Gastroesophageal sphincter (tissue), 4 donors: ENCODE results near the gene RECQL5. TPM values are rescaled to one million over a fixed set of nuclear protein-coding genes. Genes with fewer than 3 reads are reported as not detected.

Experiments
- ATAC-seq: fragments of 150-250 bp; one replicate; pipeline ENCODE4 v1.9.1; 2016; ENCODE audit warnings: mild to moderate bottlenecking, moderate library complexity
- H3K27ac ChIP-seq, 4 donors: fragments of 200-600 bp; sonication (generic) in 3 of 4; 1 replicate in 3 of 4; 2 replicates in 1 of 4; pipeline ENCODE4 v1.5.1; 2016 to 2019
- H3K27me3 ChIP-seq: fragments of 200-600 bp; sonication (generic); one replicate; pipeline ENCODE4 v1.5.1; 2019
- H3K36me3 ChIP-seq, 2 donors: fragments of 200-600 bp; sonication (generic); one replicate each; pipeline ENCODE4 v1.5.1; 2019; ENCODE audit warnings: control low read depth in 1 of 2
- H3K4me1 ChIP-seq, 3 donors: fragments of 200-600 bp; sonication (generic); 1 replicate in 2 of 3; 2 replicates in 1 of 3; pipeline ENCODE4 v1.5.1; 2016 to 2019; ENCODE audit warnings: control low read depth in 2 of 3
- H3K4me3 ChIP-seq, 2 donors: fragments of 200-600 bp; sonication (generic); one replicate each; pipeline ENCODE4 v1.5.1; 2019; ENCODE audit warnings: mild to moderate bottlenecking in 1 of 2, moderate library complexity in 1 of 2
- H3K9me3 ChIP-seq, 3 donors: fragments of 200-600 bp; sonication (generic); one replicate each; pipeline ENCODE4 v1.5.1; 2017 to 2019; ENCODE audit warnings: control low read depth in 2 of 3
- EP300 ChIP-seq: sonication (generic); formaldehyde crosslinking; IDR thresholded peaks from one replicate; pipeline ENCODE4 v1.6.1; 2017; ENCODE audit warnings: antibody characterized with exemption, mild to moderate bottlenecking
- POLR2A ChIP-seq, 2 donors: fragments of 450-650 bp; IDR thresholded peaks; one replicate each; pipeline ENCODE4 v1.6.1; 2017; ENCODE audit warnings: antibody characterized with exemption in 2 of 2, mild to moderate bottlenecking in 2 of 2, moderate library complexity in 1 of 2
- POLR2AphosphoS5 ChIP-seq: sonication (generic); formaldehyde crosslinking; IDR thresholded peaks from one replicate; pipeline ENCODE4 v1.6.1; 2017; ENCODE audit warnings: antibody characterized with exemption
- WGBS, 2 donors: methylation state at CpG; one replicate each; pipeline ENCODE4 v1.1.5; 2018; ENCODE audit warnings: low coverage in 1 of 2; 5-methylcytosine and 5-hydroxymethylcytosine counted together
- total RNA-seq, 4 donors: library from RNA; depleted of rRNA; stranded (reverse); fragments of >200 nt; gene quantifications; one replicate each; pipeline ENCODE4 v1.1.0, GENCODE V29; 2016
- TF ChIP-seq, protein P1 (sequence below), 4 experiments: fragments of 200-600 bp in 2 of 4; fragments of 450-650 bp in 2 of 4; sonication (generic) in 1 of 4; IDR thresholded peaks; one replicate each; pipeline ENCODE4 v1.5.1; 2017 to 2019; ENCODE audit warnings: antibody characterized with exemption in 4 of 4, mild to moderate bottlenecking in 2 of 4, moderate library complexity in 2 of 4

Gene RECQL5
- total RNA-seq, 4 donors from 2014 or later: 6.4 to 15.1 (median 13.6) TPM

DNA sequence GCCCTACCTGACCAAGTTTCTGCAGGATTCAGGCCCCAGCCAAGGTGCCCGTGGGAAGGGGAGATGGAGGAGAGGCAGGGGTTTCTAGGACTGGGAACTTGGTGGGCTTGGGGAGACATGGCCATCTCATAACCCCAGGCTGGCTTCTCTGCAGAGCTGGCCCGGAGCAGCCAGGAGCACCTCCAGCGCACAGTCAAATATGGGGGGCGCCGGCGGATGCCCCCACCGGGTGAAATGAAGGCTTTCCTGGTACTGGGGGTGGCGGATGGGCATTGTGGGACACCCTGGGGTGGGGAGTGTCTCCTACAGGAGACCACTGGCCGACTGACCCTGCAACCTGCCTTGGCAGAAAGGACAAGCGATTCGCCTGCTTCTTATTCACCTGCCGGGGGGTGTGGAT is 42.9 kb downstream of the RECQL5 start:
- Histone ChIP-seq H3K9me3 (no peaks in the 10 kb centered on the region), H3K27me3 (no peaks in the 10 kb centered on the region), H3K4me3 (no peak overlapping the region), H3K36me3 (peaks cover 0 to 88% of the 10 kb centered on the region in 2 donors), H3K27ac (no peak overlapping the region), H3K4me1 (no peaks in the 10 kb centered on the region)
- no peak for ATAC-seq
- WGBS, 2 donors: 83% methylated on average over 2 of the region's 12 CpGs; no CpG with 5 or more reads in 1 of the 2 donors
- TF ChIP-seq POLR2A (IDR thresholded peaks at IDR 0.05) (no peak), POLR2AphosphoS5 (no peak), EP300 (no peak)
- TF ChIP-seq, protein P1, sequence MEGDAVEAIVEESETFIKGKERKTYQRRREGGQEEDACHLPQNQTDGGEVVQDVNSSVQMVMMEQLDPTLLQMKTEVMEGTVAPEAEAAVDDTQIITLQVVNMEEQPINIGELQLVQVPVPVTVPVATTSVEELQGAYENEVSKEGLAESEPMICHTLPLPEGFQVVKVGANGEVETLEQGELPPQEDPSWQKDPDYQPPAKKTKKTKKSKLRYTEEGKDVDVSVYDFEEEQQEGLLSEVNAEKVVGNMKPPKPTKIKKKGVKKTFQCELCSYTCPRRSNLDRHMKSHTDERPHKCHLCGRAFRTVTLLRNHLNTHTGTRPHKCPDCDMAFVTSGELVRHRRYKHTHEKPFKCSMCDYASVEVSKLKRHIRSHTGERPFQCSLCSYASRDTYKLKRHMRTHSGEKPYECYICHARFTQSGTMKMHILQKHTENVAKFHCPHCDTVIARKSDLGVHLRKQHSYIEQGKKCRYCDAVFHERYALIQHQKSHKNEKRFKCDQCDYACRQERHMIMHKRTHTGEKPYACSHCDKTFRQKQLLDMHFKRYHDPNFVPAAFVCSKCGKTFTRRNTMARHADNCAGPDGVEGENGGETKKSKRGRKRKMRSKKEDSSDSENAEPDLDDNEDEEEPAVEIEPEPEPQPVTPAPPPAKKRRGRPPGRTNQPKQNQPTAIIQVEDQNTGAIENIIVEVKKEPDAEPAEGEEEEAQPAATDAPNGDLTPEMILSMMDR (IDR thresholded peaks at IDR 0.05): no peak

DNA sequence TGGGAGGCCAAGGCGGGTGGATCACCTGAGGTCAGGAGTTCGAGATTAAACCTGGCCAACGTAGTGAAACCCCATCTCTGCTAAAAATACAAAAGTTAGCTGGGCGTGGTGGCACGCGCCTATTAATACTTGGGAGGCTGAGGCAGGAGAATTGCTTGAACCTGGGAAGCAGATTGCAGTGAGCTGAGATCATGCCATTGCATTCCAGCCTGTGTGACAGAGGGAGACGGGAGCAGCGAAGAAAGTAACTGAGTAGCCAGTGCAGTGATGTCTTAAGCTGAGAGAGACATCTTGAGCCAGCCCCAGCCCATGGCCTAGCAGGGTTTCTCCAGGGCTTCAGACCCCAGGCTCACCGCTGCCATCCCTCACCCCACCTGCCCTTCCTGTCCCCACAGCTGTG is 43.6 kb downstream of the RECQL5 start:
- Histone ChIP-seq H3K27ac (no peak overlapping the region), H3K27me3 (no peaks in the 10 kb centered on the region), H3K4me3 (no peak overlapping the region), H3K36me3 (peaks cover 0 to 94% of the 10 kb centered on the region in 2 donors), H3K9me3 (no peaks in the 10 kb centered on the region), H3K4me1 (no peaks in the 10 kb centered on the region)
- no peak for ATAC-seq
- 70 to 83% methylated on average over 3 of the region's 9 CpGs for WGBS, 2 donors
- TF ChIP-seq, protein P1 (IDR thresholded peaks at IDR 0.05): no peak
- TF ChIP-seq POLR2AphosphoS5 (no peak), POLR2A (IDR thresholded peaks at IDR 0.05) (no peak), EP300 (no peak)

DNA sequence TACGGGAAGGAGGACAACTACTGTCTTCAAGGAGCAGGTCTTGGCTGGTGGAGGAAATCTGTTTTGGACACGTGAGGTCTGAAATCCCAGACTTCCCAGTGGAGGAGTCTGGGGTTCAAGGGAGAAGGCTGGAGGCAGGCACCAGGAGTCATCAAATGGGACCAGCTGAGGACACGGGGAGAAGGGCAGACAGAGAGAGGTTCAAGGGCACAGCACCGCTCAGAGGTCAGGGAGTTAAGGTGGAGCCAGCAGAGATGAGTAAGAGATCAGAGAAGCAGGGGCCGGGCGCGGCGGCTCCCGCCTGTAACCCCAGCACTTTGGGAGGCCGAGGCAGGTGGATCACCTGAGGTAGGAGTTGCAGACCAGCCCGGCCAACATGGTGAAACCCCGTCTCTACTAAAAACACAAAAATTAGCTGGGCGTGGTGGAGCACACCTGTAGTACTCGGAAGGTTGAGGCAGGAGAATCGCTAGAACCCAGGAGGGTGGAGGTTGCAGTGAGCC is 44.1 kb downstream of the RECQL5 start:
- no peak for ATAC-seq
- no peaks in the 10 kb centered on the region for H3K27me3 ChIP-seq
- no peak for TF ChIP-seq POLR2AphosphoS5
- TF ChIP-seq EP300: no peak
- no peak for TF ChIP-seq POLR2A (IDR thresholded peaks at IDR 0.05)
- TF ChIP-seq, protein P1 (IDR thresholded peaks at IDR 0.05): no peak
- no peaks in the 10 kb centered on the region for H3K4me1 ChIP-seq
- H3K27ac ChIP-seq: no peak overlapping the region
- no peak overlapping the region for H3K4me3 ChIP-seq
- no peaks in the 10 kb centered on the region for H3K9me3 ChIP-seq
- 81 to 97% methylated on average over 6 of the region's 15 CpGs for WGBS, 2 donors
- peaks cover 0 to 95% of the 10 kb centered on the region in 2 donors for H3K36me3 ChIP-seq

DNA sequence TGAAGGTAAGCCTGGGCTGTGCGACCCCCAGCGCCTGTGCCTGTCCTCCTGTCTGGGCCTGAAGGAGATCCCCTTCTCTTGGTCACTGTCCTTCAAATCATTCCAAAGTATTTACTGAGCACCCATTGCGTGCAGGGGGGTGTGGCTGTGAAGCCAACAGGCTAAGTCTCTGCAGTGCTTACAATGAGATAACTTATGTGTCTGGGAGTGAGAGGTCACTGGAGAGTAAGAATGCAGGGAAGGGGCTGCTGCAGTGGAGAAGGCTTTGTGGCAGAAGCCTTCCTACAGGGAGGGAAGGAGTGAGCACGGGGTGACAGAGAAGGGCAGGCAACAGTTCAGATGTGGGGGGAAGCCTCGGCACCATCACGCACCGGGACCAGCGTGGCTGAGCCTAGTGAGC is 44.9 kb downstream of the RECQL5 start:
- Histone ChIP-seq H3K4me1 (no peaks in the 10 kb centered on the region), H3K9me3 (no peaks in the 10 kb centered on the region), H3K27ac (no peak overlapping the region), H3K27me3 (no peaks in the 10 kb centered on the region), H3K4me3 (no peak overlapping the region), H3K36me3 (peaks cover 0 to 95% of the 10 kb centered on the region in 2 donors)
- TF ChIP-seq POLR2A (IDR thresholded peaks at IDR 0.05): no peak
- no peak for TF ChIP-seq POLR2AphosphoS5
- TF ChIP-seq, protein P1 (IDR thresholded peaks at IDR 0.05): no peak
- TF ChIP-seq EP300: no peak
- 70 to 80% methylated on average over 4 to 5 of the region's 8 CpGs for WGBS, 2 donors
- ATAC-seq: no peak

DNA sequence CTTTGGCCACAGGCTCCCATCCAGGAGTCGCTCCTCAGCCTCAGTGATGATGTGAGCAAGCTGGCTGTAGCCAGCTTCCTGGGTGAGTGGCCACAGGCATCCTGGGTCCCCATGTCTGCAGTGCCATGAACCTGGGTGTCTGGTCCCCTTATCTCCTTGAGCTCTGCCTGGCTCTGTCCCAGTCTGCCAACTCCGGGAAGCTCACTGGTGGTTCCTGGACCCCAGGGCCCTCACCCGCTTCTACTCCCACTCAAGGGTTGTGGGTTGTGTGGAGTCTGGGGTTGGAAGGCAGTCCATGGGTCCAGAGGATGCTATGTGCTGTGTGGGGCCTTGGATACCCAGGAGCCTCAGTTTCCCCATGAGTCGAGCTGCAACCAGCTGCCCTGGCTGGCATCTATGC is 45.5 kb downstream of the RECQL5 start:
- peaks cover 0 to 95% of the 10 kb centered on the region in 2 donors for H3K36me3 ChIP-seq
- ATAC-seq: no peak
- H3K4me3 ChIP-seq: no peak overlapping the region
- no peaks in the 10 kb centered on the region for H3K9me3 ChIP-seq
- no peaks in the 10 kb centered on the region for H3K4me1 ChIP-seq
- no CpG with 5 or more reads among the region's 4 CpGs for WGBS, 2 donors
- H3K27me3 ChIP-seq: no peaks in the 10 kb centered on the region
- H3K27ac ChIP-seq: no peak overlapping the region
- TF ChIP-seq, protein P1 (IDR thresholded peaks at IDR 0.05): no peak
- TF ChIP-seq POLR2A (IDR thresholded peaks at IDR 0.05): no peak
- TF ChIP-seq POLR2AphosphoS5: no peak
- no peak for TF ChIP-seq EP300
